ENCODE measurements around the gene RNASE12.
A peak's percentile ranks its signal among the peaks of the same experiment; 100 is the strongest.
"Not testable (repeated sequence)": the region's sequence is repeated elsewhere in the genome, so short reads cannot be mapped to it uniquely, and the experiment has no call there.

RNASE12 gene

GRCh38 chr14:20591235-20591634 is at the start of gene RNASE12:
Gene RNASE12 (minus strand): TSS chr14:20591376. CDS start chr14:20590723, 653 bp downstream.
- DNase-seq: no peak

- DNase-seq: peak; percentile 36
These were observed 41.9 kb upstream of the RNASE12 start for GRCh38 chr14:20632831-20633691.

GRCh38 chr14:20632448-20632830 is 41.3 kb upstream of the RNASE12 start:
- DNase-seq: no peak

- no peak for DNase-seq
These were observed 40.8 kb upstream of the RNASE12 start for GRCh38 chr14:20631880-20632389.

GRCh38 chr14:20631023-20631879 is 40.1 kb upstream of the RNASE12 start:
- peak; percentile 58 for DNase-seq

GRCh38 chr14:20630340-20631022 is 39.3 kb upstream of the RNASE12 start:
- peak; percentile 58 for DNase-seq

GRCh38 chr14:20628063-20628854 is 37.1 kb upstream of the RNASE12 start:
- DNase-seq: no peak

- no peak for DNase-seq
These were observed 36.3 kb upstream of the RNASE12 start for GRCh38 chr14:20627346-20628027.

- DNase-seq: no peak
These were observed 35.1 kb upstream of the RNASE12 start for GRCh38 chr14:20626274-20626673.

GRCh38 chr14:20624495-20625070 is 33.4 kb upstream of the RNASE12 start:
- peak; percentile 22 for DNase-seq

GRCh38 chr14:20623798-20624197 is 32.6 kb upstream of the RNASE12 start:
- no peak for DNase-seq

GRCh38 chr14:20622816-20623291 is 31.7 kb upstream of the RNASE12 start:
- no peak for DNase-seq

- DNase-seq: no peak
These were observed 29.8 kb upstream of the RNASE12 start for GRCh38 chr14:20620798-20621478.

GRCh38 chr14:20619688-20620087 is 28.5 kb upstream of the RNASE12 start:
- DNase-seq: not testable (repeated sequence)

GRCh38 chr14:20618271-20618749 is 27.1 kb upstream of the RNASE12 start:
- no peak for DNase-seq

- no peak for DNase-seq
These were observed 26.2 kb upstream of the RNASE12 start for GRCh38 chr14:20617138-20618003.

- DNase-seq: no peak
These were observed 24.8 kb upstream of the RNASE12 start for GRCh38 chr14:20615996-20616395.

- peak; percentile 69 for DNase-seq
These were observed 23.1 kb upstream of the RNASE12 start for GRCh38 chr14:20614038-20614840.
